Measurements from ENCODE around the gene MCF2L2. TPM values are rescaled to one million over a fixed set of nuclear protein-coding genes. Genes with fewer than 3 reads are reported as not detected.
"Not testable (repeated sequence)": the region's sequence is repeated elsewhere in the genome, so short reads cannot be mapped to it uniquely, and the experiment has no call there.

The MCF2L2 gene
- total RNA-seq, 1 donor from 2014 or later = 0.43 TPM

DNA sequence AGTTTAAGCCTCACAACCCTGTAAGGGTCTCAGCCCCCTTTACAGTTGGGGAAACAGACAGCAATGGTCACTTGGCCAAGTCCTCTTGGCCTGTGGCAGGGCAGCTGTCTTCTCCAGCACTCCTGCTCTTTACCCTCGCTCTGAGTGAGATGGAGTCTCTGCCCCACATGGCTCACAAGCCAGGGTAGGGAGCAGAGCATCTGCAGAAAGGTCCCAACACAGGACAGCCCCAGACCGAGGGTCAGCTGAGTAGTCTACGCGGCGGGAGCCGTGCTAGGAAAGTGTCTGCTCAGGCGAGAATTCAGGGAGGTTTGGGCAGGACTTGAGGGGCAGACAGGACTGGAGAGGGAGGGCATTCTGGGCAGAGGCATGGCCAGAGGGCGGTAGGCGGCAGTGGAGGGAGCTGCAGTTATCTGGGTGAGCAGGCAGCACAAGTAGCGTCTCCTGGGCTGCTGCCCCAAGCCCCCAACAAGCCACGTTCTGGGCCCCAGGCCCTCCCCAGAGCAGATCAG, 247.6 kb downstream of the MCF2L2 start:
- DNase-seq (ENCODE audit: low spot score, unreplicated experiment) = no peak
- Mint-ChIP-seq H3K27me3 (peaks cover 48% of the 10 kb centered on the region), H3K9me3 (ENCODE audit: low read depth) (no peaks in the 10 kb centered on the region), H3K4me3 (ENCODE audit: low read depth) (no peak overlapping the region), H3K27ac (no peak overlapping the region), H3K36me3 (ENCODE audit: insufficient read depth) (no peaks in the 10 kb centered on the region), H3K4me1 (ENCODE audit: low read depth) (peaks cover 3% of the 10 kb centered on the region)
- TF ChIP-seq CTCF (IDR thresholded peaks at IDR 0.05; ENCODE audit: unreplicated experiment) = no peak

DNA sequence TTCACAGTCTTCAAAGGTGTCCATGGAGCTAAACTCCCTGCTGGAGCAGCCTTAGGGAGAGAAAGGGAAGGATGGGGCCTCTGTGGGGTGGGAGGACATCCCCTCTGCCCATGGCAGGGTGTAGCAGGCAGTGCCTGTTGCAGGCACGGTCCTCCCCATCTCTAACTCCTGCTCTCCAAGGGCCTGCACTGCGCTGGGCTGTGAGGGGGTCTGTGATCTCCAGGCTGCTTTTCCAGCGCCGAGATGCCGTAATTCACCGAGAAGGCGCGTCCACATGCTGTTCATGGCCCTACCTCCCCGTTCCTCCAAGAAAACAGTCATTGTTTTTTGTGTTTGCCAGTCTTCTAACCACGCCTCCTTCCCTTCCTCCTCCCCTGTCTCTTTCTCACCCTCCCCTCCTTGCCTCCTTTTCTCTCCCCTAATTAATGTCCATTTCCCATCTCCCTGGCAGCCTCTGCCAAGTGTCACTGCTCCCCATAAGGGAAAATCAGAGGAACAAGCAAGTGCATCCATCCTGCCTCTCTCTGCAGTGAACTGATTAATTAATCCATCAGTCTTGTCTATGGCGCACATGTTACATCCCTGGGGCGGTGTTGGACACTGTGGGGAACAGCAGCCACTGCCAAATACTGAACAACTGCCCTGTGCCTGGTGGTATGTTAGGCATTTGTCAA, 248.2 kb downstream of the MCF2L2 start:
- H3K27me3 Mint-ChIP-seq = peaks cover 54% of the 10 kb centered on the region
- TF ChIP-seq CTCF (IDR thresholded peaks at IDR 0.05; ENCODE audit: unreplicated experiment) = no peak
- peak overlapping the region; percentile 50 for H3K4me3 Mint-ChIP-seq (ENCODE audit: low read depth)
- peak overlapping the region; percentile 41 for H3K27ac Mint-ChIP-seq
- H3K36me3 Mint-ChIP-seq (ENCODE audit: insufficient read depth) = no peaks in the 10 kb centered on the region
- peaks cover 3% of the 10 kb centered on the region for H3K4me1 Mint-ChIP-seq (ENCODE audit: low read depth)
- no peak for DNase-seq (ENCODE audit: low spot score, unreplicated experiment)
- no peaks in the 10 kb centered on the region for H3K9me3 Mint-ChIP-seq (ENCODE audit: low read depth)

- H3K36me3 Mint-ChIP-seq (ENCODE audit: insufficient read depth); H3K4me1 Mint-ChIP-seq (ENCODE audit: low read depth); DNase-seq (ENCODE audit: low spot score, unreplicated experiment); H3K9me3 Mint-ChIP-seq (ENCODE audit: low read depth): not testable (repeated sequence)
- Mint-ChIP-seq H3K27ac (peak overlapping the region; percentile 45), H3K27me3 (peaks cover 60% of the 10 kb centered on the region), H3K4me3 (ENCODE audit: low read depth) (peak overlapping the region; percentile 69)
Measured at GRCh38 chr3:183179550-183179908, 248.9 kb downstream of the MCF2L2 start.

- Mint-ChIP-seq H3K36me3 (ENCODE audit: insufficient read depth) (no peaks in the 10 kb centered on the region), H3K27ac (no peak overlapping the region), H3K9me3 (ENCODE audit: low read depth) (no peaks in the 10 kb centered on the region), H3K4me1 (ENCODE audit: low read depth) (peaks cover 3% of the 10 kb centered on the region), H3K27me3 (peaks cover 60% of the 10 kb centered on the region), H3K4me3 (ENCODE audit: low read depth) (peak overlapping the region; percentile 69)
- DNase-seq (ENCODE audit: low spot score, unreplicated experiment) = peak; percentile 46
- peak; percentile 54 for TF ChIP-seq CTCF (IDR thresholded peaks at IDR 0.05; ENCODE audit: unreplicated experiment)
Measured at GRCh38 chr3:183178833-183179549, 249.4 kb downstream of the MCF2L2 start.

GRCh38 chr3:183178512-183178832, 249.9 kb downstream of the MCF2L2 start:
- Mint-ChIP-seq H3K4me1 (ENCODE audit: low read depth) (peaks cover 3% of the 10 kb centered on the region), H3K27me3 (peaks cover 60% of the 10 kb centered on the region), H3K9me3 (ENCODE audit: low read depth) (no peaks in the 10 kb centered on the region), H3K4me3 (ENCODE audit: low read depth) (peak overlapping the region; percentile 66), H3K27ac (no peak overlapping the region), H3K36me3 (ENCODE audit: insufficient read depth) (no peaks in the 10 kb centered on the region)
- no peak for DNase-seq (ENCODE audit: low spot score, unreplicated experiment)
- no peak for TF ChIP-seq CTCF (IDR thresholded peaks at IDR 0.05; ENCODE audit: unreplicated experiment)
